Transverse colon (tissue), 4 donors: ENCODE measurements around the gene EYS. TPM values are rescaled to one million over a fixed set of nuclear protein-coding genes. Genes with fewer than 3 reads are reported as not detected.

ENCODE experiments used
- DNase-seq: peaks from one replicate; pipeline ENCODE4 v3.0.0-alpha.2; 2019
- H3K27ac ChIP-seq, 4 donors: fragments of 200-600 bp; sonication (generic); 2 replicates each; pipeline ENCODE4 v1.5.1; 2016 to 2018; ENCODE audit warnings: inconsistent platforms in 4 of 4
- H3K27me3 ChIP-seq: fragments of 200-600 bp; sonication (generic); 2 replicates; pipeline ENCODE4 v1.5.1; 2017; ENCODE audit warnings: inconsistent platforms
- H3K36me3 ChIP-seq, 4 donors: fragments of 200-600 bp; sonication (generic); 2 replicates each; pipeline ENCODE4 v1.5.1; 2017 to 2019; ENCODE audit warnings: inconsistent platforms in 4 of 4
- H3K4me1 ChIP-seq, 4 donors: fragments of 200-600 bp; sonication (generic); 2 replicates each; pipeline ENCODE4 v1.5.1; 2017 to 2020; ENCODE audit warnings: inconsistent platforms in 4 of 4
- H3K4me3 ChIP-seq, 4 donors: fragments of 200-600 bp; sonication (generic); 1 replicate in 1 of 4; 2 replicates in 3 of 4; pipeline versions ENCODE4 v1.5.1 to v1.6.1; 2017 to 2019; ENCODE audit warnings: inconsistent platforms in 4 of 4
- H3K9me3 ChIP-seq, 2 donors: fragments of 200-600 bp; sonication (generic); 2 replicates each; pipeline ENCODE4 v1.5.1; 2017 to 2019; ENCODE audit warnings: inconsistent platforms in 2 of 2
- EP300 ChIP-seq: sonication (generic); formaldehyde crosslinking; IDR thresholded peaks from one replicate; pipeline ENCODE4 v1.6.1; 2017; ENCODE audit warnings: antibody characterized with exemption, low read depth
- POLR2A ChIP-seq: fragments of 450-650 bp; IDR thresholded peaks from one replicate; pipeline ENCODE4 v1.6.1; 2016; ENCODE audit warnings: antibody characterized with exemption, mild to moderate bottlenecking, moderate library complexity
- POLR2AphosphoS5 ChIP-seq, 3 donors: sonication (generic); formaldehyde crosslinking; IDR thresholded peaks; one replicate each; pipeline ENCODE4 v1.6.1; 2016; ENCODE audit warnings: antibody characterized with exemption in 3 of 3
- WGBS, 2 donors: methylation state at CpG; one replicate each; pipeline ENCODE4 v1.1.5; 2018; ENCODE audit warnings: low coverage in 1 of 2; 5-methylcytosine and 5-hydroxymethylcytosine counted together
- in situ Hi-C, 4 donors: fragments of 200-750 bp; cut with MboI; loops; one replicate each; pipeline versions ENCODE4 v1.15.0 to v1.15.1; 2017; ENCODE audit warnings: low sequenced_read_pairs in 3 of 4, low pct_ligation_motif_present in 1 of 4, low pct_unique_long_range_greater_than_20kb in 1 of 4
- intact Hi-C: fragments of 100-400 bp; cut with DNase I; formaldehyde crosslinking; loops from one replicate; pipeline ENCODE4 v1.15.1; 2023; ENCODE audit warnings: low total_unique reads
- total RNA-seq, 4 donors: library from RNA; depleted of rRNA; stranded (reverse); fragments of >200 nt; gene quantifications; one replicate each; pipeline ENCODE4 v1.1.0, GENCODE V29; 2016
- TF ChIP-seq, protein P1 (sequence below), 5 experiments: fragments of 200-600 bp in 3 of 5; fragments of 450-650 bp in 2 of 5; sonication (generic) in 3 of 5; IDR thresholded peaks; 1 replicate in 2 of 5; 2 replicates in 3 of 5; pipeline ENCODE4 v1.5.1; 2016 to 2017; ENCODE audit warnings: antibody characterized with exemption in 5 of 5, inconsistent platforms in 3 of 5, mild to moderate bottlenecking in 2 of 5, moderate library complexity in 1 of 5

Gene EYS
- total RNA-seq: under 1 TPM in 1 of 4 donors, not detected in 3; 0.41 TPM

DNA sequence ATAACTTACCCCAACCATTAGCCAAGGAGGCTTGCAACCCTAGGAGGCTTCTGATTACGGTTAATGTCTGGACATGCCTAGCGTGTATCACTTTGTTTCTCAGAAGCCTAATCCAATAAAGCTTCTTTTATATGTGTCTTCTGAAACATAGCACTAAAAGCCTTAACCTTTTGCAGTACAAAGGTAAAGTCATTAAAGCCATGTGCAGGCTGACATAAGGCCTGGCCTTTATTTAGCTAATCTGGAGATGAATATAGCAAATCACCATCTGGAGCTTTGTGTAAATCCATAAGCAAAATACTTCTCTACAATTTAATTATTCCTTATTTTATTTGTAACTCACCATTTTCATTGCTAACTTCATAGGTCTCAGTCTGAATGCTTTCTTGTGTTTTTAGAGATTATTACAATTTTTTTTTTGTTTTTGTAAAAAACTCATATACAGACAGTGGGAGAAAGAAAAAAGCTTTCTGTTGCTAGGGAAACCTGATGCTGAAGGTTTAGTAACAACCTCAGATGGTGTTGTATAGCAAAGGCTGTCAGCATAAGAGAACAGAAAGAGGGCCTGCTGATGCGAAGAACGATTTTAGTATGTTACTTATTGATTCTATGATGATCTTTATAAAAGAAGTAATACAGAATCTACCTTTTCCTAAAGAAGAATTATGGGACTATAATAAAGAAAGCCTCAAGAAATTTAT is at the start of gene EYS:
TSS of gene EYS (minus strand) at position 101 of the 701 bp plus-strand sequence. CDS start 211,816 bp downstream, outside the sequence.
- TF ChIP-seq POLR2A (no peak), EP300 (no peak), POLR2AphosphoS5 (IDR thresholded peaks at IDR 0.05) (peak in 1 of 3 donors; percentile 11)
- TF ChIP-seq, protein P1, sequence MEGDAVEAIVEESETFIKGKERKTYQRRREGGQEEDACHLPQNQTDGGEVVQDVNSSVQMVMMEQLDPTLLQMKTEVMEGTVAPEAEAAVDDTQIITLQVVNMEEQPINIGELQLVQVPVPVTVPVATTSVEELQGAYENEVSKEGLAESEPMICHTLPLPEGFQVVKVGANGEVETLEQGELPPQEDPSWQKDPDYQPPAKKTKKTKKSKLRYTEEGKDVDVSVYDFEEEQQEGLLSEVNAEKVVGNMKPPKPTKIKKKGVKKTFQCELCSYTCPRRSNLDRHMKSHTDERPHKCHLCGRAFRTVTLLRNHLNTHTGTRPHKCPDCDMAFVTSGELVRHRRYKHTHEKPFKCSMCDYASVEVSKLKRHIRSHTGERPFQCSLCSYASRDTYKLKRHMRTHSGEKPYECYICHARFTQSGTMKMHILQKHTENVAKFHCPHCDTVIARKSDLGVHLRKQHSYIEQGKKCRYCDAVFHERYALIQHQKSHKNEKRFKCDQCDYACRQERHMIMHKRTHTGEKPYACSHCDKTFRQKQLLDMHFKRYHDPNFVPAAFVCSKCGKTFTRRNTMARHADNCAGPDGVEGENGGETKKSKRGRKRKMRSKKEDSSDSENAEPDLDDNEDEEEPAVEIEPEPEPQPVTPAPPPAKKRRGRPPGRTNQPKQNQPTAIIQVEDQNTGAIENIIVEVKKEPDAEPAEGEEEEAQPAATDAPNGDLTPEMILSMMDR (IDR thresholded peaks at IDR 0.05): no peak
- intact Hi-C loops: no loop called here
- H3K27ac ChIP-seq: peak within 1 kb of the TSS in 2 of 4 donors; percentile 35 to 47
- H3K4me1 ChIP-seq: peaks cover 0 to 11% (median 3%) of the 10 kb centered on the region in 4 donors
- in situ Hi-C loops: no loop called here
- no peaks in the 10 kb centered on the region for H3K27me3 ChIP-seq
- WGBS, 2 donors: 53 to 68% methylated on average over 4 of the region's 4 CpGs
- no peaks in the 10 kb centered on the region for H3K9me3 ChIP-seq
- H3K4me3 ChIP-seq: no peak within 1 kb of the TSS
- H3K36me3 ChIP-seq: no peaks in the 10 kb centered on the region
- DNase-seq: no peak

DNA sequence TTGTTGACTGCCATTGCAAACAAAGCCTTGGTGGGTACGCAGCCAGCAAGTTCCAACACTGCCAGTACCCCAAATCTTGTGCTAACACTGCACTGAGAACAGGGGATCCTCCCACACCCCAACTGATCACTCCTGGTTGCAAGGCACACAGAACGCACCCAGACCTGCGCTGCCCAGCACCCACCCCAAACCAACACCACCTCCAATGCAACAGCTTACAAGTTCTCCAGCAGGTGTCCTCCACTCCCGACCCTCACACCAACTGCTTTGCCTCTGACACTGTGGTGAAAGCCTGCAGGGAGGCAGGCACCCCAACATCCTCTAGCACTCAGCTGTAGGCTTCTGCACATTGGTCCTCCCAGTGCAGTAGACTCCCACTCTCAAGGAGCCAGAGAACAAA is 39.3 kb upstream of the EYS start:
- Histone ChIP-seq H3K9me3 (no peaks in the 10 kb centered on the region), H3K4me1 (no peaks in the 10 kb centered on the region), H3K27me3 (no peaks in the 10 kb centered on the region), H3K4me3 (no peak overlapping the region), H3K27ac (no peak overlapping the region), H3K36me3 (no peaks in the 10 kb centered on the region)
- WGBS, 2 donors: 79% methylated on average over 4 of the region's 4 CpGs; no CpG with 5 or more reads in 1 of the 2 donors
- in situ Hi-C loops (no loop called here), intact Hi-C loops (no loop called here)
- no peak for TF ChIP-seq POLR2AphosphoS5 (IDR thresholded peaks at IDR 0.05)
- TF ChIP-seq EP300: no peak
- TF ChIP-seq, protein P1 (IDR thresholded peaks at IDR 0.05): no peak
- TF ChIP-seq POLR2A: no peak
- no peak for DNase-seq

DNA sequence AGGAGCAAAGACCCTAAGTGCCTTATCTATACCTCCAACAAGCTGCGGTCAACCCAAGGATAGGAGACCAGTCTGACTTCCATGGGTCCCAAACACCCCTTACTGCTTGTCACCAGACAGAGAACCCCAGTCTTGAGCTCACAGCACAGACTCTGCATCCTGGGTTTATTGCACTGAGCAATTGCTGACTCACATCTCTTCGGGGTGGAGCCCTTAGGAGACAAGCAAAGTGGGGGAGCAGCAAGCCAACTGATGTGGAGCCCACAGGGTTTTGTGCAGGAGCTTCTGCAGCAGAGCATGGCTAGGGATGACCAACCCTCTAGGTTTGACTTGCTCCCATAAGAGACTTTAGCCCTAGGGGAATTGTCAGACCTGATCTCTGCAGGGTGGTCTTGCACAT is 38.6 kb upstream of the EYS start:
- no peaks in the 10 kb centered on the region for H3K4me1 ChIP-seq
- no peaks in the 10 kb centered on the region for H3K36me3 ChIP-seq
- no peaks in the 10 kb centered on the region for H3K9me3 ChIP-seq
- no peak overlapping the region for H3K4me3 ChIP-seq
- no peak for DNase-seq
- 63% methylated on average over 2 of the region's 2 CpGs; no CpG with 5 or more reads in 1 of the 2 donors for WGBS, 2 donors
- TF ChIP-seq POLR2AphosphoS5 (IDR thresholded peaks at IDR 0.05) (no peak), POLR2A (no peak), EP300 (no peak)
- TF ChIP-seq, protein P1 (IDR thresholded peaks at IDR 0.05): no peak
- no peaks in the 10 kb centered on the region for H3K27me3 ChIP-seq
- intact Hi-C loops (no loop called here), in situ Hi-C loops (no loop called here)
- no peak overlapping the region for H3K27ac ChIP-seq

DNA sequence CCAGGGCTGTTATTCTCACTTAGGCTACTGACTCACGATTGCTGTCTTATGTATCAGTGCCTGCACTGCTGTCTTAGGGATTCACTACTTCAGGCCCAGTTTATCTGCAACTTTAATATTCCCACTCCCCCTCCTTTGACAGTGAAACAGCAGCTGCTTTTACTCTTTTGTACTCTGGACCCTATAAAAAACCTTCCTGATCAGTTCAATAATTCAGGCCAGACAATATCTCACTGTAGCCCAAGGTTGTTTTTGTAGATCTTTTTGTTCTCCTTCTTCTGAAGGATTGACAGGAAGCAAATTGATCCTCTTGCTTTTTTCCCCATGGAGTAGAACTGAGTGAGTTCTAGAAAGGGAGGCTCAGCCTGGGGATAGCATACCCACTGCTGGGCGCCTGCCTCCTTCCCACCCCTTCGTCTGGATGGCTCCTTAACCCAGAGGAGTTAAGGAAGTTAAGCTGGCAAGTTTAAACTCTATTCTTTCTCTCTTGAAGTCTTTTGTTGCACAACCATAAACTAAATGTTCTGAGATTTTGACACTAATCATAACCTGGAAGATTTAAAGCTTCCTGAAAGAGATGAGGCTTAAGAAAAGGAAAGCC is 22.0 kb upstream of the EYS start:
- DNase-seq: no peak
- intact Hi-C loops: no loop called here

More for the DNA sequence above, 22.0 kb upstream of the EYS start:
- Histone ChIP-seq H3K4me3 (no peak overlapping the region), H3K27me3 (no peaks in the 10 kb centered on the region), H3K36me3 (no peaks in the 10 kb centered on the region), H3K4me1 (peaks cover 0 to 6% (median 2%) of the 10 kb centered on the region in 4 donors), H3K27ac (peak overlapping the region in 3 of 4 donors; percentile 39 to 61 (median 41)), H3K9me3 (no peaks in the 10 kb centered on the region)
- TF ChIP-seq POLR2A: no peak
- in situ Hi-C loops: no loop called here
- 25 to 35% methylated on average over 2 to 3 of the region's 3 CpGs for whole genome bisulfite sequencing, 2 donors
